NCI-H524 treated with DMSO at 0.1 percent for 48 hours (cell line): Measurements from ENCODE around the gene REG1A.

Experiments used
- DNase-seq: peaks from one replicate; lab custom pipeline; 2025; lab: John Stamatoyannopoulos, UW

REG1A gene

DNA sequence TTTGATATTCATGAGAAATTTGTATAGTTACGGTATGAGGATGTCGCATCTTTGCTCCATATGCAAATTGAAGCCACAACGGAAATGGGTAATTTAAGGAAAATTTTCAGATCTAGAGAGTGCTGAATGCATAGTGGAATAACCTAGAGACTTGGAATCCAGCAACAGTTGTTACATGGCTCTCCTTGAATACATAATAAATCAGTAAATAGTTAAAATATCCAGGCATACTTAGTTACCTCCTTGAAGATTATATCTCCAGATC lies 5.4 kb downstream of the REG1A start:
- DNase-seq = no peak

GRCh38 chr2:79128406-79128805 lies 8.1 kb downstream of the REG1A start:
- no peak for DNase-seq

DNA sequence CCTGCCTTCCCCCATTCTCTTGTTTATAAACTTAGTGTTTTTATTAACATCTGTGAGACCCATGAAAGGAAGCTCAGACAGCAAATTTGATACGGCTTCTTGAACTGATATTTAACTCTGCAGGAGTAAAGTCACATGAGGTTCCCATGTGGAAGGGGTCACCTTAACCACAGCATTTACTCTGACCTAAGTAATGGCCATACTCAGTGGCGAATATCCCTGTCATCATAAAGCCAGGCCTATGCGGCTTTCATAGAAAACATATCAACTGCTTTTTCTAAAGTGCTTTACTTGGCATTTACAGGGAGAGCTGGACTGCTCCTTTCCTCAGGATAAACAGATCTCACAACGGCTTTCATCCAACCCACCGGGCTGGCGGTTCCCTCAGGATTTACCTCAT lies 9.0 kb downstream of the REG1A start:
- no peak for DNase-seq

GRCh38 chr2:79129804-79130203 lies 9.5 kb downstream of the REG1A start:
- no peak for DNase-seq

GRCh38 chr2:79131687-79132086 lies 11.4 kb downstream of the REG1A start:
- no peak for DNase-seq

DNA sequence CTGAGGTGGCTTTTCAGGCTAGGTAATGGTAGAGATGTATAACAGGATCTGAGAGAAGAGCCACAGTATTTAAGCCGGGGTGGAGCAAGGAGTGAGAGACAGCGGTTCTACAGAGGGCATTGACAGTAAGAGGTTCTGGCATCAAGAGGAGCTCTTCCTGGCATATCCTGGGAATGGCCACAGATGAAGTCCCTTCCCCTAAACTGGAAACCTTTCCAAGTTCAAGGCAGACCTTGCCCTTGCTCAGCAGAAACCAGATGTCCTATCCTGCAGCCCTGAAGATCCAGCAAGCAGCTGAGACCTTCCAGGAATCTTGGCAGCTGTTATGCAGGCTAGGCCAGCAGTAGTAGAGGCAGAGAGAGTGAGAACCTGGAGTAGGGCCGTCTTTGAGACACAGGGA lies 18.1 kb downstream of the REG1A start:
- no peak for DNase-seq

DNA sequence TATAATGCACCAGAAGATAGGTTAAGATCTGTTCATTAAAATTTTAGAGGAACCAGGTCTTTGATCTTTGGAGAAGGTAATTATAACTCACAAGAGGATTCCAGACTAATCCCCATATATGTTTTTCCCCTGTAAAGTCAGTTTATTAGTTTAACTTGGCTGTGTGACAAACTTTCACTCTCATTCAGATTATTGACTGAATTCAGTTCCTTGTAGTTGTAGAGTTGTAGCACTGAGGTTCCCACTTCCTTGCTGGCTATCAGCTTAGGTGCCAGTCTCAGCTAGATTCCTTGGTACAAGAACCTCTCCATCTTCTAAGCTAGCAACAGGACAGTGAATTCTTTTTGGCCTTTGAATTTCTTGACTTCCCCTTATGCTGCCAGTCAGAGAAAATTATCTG lies 19.1 kb downstream of the REG1A start:
- DNase-seq = no peak

DNA sequence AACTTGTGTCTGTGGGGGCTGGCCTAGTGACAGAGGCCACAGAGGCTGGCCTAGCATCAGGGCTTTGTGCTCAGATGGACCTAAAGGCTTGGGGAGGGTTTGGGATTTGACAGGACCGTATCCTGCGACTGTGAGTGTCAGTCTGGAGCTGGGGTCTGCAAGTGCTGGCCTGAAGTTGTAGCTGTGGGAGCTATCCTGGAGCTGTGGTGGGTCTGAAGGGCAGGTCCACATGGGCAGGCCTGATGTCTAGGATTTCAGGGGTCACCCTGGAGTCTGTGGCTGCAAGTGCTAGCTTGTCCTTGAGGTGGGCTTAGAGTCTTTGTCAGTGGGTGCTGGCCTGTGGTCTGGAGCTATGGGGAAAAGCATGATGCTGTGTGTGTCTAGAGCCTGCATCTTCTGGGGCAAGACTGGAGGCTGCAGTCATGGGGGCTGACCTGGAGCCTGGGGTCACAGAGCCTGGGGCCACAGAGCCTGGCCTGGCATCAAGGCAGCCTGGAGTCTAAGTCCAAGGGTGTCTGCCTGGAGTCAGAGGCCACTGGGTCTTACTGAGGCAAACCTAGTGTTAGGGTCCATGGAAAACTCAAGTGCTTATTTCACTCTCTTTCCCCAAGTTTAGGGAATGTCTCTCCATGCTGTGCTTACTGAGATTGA lies 35.7 kb downstream of the REG1A start:
- no peak for DNase-seq

GRCh38 chr2:79159030-79159429 lies 38.7 kb downstream of the REG1A start:
- DNase-seq = no peak

DNA sequence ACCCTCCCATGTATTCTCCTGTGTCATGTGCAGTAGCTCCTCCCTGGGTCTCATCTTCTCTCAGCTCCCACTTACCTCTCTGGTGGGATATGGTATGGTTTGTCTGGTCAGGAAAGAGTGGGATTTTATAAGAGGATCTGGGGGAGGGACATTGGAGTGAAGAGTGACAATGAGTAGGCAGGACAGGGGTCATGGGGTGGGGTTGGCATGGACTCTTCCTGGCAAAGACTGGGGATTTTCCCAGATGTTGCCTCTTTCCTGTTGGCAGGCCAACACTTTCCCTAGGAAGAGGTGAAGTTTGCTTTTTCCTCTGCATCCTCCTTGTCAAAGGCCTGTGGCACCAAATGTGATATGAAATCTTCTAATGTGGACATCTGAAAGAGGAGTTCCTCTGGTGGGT lies 39.4 kb downstream of the REG1A start, which contains the start of gene REG3A:
REG3A (minus strand) TSS at position 101 of the 400 bp plus-strand sequence. CDS start 348 bp downstream, outside the sequence.
- DNase-seq = no peak

GRCh38 chr2:79162132-79162531 lies 41.8 kb downstream of the REG1A start:
- DNase-seq = no peak

GRCh38 chr2:79162801-79163200 lies 42.5 kb downstream of the REG1A start:
- no peak for DNase-seq

- DNase-seq = no peak
These were observed 51.2 kb downstream of the REG1A start for GRCh38 chr2:79171348-79171958.
